ENCODE data around the gene CDIPT.
A peak's percentile ranks its signal among the peaks of the same experiment; 100 is the strongest.
"Not testable (repeated sequence)": the region's sequence is repeated elsewhere in the genome, so short reads cannot be mapped to it uniquely, and the experiment has no call there.

Gene CDIPT

DNA sequence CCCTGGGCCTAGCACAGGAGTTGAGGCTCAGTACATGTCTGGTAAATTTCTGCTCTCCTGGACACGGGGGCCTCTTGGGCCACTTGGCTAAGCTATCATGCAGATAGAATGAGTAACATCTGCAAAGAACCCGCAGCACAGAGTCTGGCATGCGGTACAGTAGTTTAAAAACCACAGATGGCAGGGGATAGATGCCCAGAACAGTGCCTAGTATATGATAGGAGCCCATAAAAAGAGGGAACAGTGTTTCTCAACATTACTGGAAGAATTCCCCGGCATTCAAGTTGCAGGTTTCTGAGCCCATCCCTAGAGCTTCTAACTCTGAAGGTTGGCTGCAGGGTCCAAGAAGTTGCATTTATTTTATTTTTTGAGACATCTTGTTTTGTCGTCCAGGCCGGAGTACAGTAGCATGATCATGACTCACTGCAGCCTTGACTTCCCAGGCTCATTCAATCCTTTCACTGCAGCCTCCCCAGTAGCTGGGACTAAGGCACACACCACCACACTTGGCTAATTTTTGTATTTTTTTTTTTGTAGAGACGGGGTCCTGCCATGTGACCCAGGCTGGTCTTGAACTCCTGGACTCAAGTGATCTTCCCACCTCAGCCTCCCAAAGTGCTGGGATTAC, 5.8 kb downstream of the CDIPT start:
- DNase-seq, result no peak

GRCh38 chr16:29854520-29855100, 8.4 kb downstream of the CDIPT start:
- DNase-seq, result no peak

DNA sequence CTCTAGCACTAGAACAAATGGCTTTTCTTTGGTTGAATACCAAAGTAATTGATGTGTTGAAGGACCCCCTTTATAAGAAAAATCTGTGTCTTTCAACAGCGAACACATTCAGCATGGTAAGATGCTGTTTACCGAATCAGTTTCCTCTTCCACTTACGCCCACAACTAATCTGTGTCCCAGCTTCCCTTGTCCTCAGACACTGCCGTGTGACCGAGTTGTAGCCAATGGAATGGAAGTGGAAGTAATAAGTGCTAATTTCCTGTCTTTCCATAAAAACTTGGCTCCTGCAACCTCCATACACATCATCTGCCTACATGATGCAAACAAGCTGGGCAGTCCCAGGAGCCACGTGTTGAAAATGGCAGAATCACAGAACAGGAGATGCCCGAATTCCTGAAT, 10.4 kb downstream of the CDIPT start:
- no peak for DNase-seq

- DNase-seq, result no peak
Observed at GRCh38 chr16:29850998-29851397, 12.0 kb downstream of the CDIPT start.

DNA sequence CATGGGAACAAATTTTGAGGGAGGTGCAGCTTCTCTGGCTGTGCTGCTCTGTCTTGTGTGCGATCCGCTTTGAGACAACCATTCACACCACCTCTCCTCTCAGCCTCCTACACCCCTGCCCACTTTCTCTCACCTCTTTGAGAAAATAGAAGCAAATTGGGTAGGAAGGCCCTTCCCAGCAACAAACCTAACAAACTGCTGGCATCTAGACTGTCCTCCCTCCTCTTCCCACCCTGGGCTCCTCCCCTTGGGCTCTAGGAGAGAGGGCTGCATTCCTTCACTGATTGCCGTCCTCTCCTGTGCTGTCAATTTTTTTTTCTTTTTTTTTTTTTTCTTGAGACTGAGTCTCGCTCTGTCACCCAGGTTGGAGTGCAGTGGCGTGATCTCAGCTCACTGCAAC, 13.5 kb downstream of the CDIPT start:
- no peak for DNase-seq

DNA sequence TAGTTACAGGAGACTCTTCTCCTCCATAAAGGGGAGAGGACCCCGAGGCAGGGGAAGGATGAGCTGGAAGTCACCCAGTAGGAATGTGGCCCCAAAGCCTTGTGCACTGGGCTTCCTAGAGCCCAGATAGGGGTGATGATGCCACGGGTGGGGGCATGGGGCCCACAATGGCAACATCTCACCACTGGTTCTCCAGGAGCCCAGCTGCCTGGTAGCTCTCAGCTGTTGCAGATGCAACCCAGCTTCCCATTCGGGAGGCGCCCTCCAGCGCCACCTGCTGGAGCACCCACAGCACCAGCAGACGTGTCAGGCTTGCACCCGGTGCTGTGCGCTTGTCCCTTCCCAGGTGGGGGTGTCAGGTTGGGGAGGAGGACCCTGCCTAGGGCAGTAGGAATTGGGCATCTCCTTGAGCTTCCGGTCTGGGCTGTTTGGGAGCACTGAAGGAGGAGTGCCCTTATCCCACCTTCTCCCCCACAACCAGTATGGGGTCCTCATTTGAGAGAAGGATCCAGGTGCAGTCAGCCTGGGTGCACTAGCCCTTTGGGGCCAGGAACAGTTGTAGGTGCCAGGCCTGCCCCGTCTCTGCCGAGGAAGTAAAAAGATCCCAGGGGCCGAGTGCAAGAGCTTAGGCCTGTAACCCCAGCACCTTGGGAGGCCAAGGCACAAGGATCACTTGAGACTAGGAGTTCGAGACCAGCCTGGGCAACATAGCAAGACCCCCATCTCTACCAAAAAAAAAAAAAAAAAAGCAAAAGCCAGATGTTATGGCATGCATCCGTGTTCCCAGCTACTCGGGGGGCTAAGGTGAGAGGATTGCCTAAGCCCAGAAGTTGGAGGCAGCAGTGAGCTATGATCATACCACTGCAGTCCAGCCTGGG, 14.4 kb downstream of the CDIPT start:
- peak; percentile 82 for DNase-seq

DNA sequence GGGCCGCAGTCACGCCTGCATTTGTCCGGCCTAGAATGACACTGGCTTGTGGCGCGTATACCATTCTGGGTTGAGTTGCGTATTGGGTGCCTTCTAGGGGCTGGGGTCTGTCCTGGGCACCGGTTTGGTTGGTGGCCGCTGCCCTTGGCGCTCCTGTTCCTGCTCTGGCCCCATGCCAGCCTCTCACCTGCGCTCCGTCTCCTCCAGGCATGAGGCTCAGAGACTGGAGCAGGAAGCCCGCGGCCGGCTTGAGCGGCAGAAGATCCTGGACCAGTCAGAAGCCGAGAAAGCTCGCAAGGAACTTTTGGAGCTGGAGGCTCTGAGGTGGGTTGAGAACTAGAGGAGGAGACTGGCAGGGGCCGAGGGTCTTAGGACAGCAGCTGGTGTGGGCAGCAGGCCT, 17.4 kb downstream of the CDIPT start:
- no peak for DNase-seq

DNA sequence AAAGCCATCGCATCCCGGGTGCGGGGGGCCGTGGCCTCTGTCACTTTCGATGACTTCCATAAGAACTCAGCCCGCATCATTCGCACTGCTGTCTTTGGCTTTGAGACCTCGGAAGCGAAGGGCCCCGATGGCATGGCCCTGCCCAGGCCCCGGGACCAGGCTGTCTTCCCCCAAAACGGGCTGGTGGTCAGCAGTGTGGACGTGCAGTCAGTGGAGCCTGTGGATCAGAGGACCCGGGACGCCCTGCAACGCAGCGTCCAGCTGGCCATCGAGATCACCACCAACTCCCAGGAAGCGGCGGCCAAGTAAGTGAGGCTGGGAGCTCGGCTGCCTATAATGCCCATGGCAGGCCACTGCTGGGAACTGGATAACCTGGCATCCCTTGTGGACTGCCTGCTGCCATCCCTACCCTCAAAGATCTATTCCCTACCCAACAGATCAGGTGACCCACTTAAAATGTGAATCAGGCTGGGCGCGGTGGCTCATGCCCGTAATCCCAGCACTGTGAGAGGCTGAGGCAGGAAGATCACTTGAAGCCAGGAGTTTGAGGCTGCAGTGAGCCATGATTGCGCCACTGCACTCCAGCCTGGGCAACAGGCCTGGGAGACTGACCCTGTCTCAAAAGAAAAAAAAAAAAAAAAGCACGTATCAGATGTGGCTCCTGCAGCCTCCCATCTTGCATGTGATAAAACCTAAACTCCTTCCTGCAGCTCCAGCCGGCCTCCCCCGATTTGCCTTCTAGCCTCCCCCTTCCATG, 18.3 kb downstream of the CDIPT start:
- DNase-seq, result no peak

- no peak for DNase-seq
Observed at GRCh38 chr16:29843931-29844330, 19.1 kb downstream of the CDIPT start.

GRCh38 chr16:29842732-29843346, 20.2 kb downstream of the CDIPT start:
- DNase-seq, result no peak

DNA sequence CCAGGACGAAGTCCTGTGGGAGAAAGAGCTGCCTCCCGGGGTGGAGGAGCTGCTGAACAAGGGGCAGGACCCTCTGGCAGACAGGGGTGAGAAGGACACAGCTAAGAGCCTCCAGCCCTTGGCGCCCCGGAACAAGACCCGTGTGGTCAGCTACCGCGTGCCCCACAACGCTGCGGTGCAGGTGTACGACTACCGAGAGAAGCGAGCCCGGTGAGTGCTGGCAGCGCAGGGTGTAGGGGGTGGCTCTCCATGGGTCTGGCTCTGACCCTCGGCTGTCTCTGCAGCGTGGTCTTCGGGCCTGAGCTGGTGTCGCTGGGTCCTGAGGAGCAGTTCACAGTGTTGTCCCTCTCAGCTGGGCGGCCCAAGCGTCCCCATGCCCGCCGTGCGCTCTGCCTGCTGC, 21.4 kb downstream of the CDIPT start:
- no peak for DNase-seq

DNA sequence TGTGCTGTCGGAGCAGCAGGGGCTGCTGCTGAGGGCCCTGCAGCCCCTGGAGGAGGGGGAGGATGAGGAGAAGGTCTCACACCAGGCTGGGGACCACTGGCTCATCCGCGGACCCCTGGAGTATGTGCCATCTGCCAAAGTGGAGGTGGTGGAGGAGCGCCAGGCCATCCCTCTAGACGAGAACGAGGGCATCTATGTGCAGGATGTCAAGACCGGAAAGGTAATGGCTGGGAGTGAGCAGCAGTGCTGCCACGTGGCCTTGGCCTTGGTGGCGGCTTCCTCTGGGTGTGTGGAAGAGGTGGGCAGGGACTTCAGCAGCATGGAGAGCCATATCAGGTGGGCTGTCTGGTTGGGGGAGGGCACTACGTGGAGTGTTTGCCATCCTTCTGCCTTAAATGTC, 22.8 kb downstream of the CDIPT start:
- no peak for DNase-seq

GRCh38 chr16:29839822-29840221, 23.2 kb downstream of the CDIPT start:
- no peak for DNase-seq

DNA sequence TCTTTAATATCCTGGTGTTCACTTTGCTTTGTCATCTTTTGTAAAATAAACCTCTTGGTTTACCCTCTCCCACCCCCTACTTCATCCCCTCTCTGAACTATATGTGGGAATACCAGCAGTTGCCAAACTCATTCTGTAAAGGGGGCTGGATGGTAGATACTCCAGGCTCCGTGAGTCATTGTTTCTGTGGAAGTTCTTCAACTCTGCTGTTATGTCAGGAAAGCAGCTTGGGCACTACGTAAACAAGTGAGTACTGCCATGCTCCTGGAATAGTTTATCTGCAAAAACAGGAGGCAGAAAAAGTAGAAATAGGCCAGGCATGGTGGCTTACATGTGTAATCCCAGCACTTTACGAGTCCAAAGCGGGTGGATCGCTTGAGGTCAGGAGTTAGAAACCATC, 25.2 kb downstream of the CDIPT start:
- DNase-seq, result no peak

DNA sequence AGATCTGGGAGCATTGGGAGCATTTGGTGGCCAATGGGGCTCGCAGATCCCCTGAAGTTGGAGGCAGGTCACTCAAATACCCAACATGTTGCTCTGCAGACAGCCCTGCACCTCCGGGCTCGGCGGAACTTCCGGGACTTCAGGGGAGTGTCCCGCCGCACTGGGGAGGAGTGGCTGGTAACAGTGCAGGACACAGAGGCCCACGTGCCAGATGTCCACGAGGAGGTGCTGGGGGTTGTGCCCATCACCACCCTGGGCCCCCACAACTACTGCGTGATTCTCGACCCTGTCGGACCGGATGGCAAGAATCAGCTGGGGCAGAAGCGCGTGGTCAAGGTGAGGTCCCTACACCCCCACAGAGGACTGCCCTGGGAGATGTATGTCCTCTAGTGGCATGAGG, 26.4 kb downstream of the CDIPT start:
- DNase-seq, result no peak

GRCh38 chr16:29835926-29836325, 27.1 kb downstream of the CDIPT start:
- no peak for DNase-seq

DNA sequence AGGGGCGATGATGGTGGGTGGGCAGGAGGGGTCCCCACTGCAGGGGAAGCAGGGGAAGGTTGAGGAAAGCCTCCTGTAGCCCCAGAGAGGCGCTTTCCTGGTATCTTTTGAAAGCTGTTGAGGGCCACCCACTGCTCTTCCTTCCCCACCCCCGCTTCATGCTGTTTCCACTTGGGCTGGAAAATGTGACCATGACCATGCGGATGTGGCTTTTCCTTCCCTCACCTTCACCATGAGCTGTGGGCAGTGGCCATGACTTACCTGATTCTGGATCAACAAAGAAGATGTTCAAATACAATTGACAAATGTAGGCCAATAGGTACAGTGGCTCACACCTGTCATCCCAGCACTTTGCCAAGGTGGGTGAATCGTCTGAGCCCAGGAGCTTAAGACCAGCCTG, 28.9 kb downstream of the CDIPT start:
- DNase-seq, result no peak

DNA sequence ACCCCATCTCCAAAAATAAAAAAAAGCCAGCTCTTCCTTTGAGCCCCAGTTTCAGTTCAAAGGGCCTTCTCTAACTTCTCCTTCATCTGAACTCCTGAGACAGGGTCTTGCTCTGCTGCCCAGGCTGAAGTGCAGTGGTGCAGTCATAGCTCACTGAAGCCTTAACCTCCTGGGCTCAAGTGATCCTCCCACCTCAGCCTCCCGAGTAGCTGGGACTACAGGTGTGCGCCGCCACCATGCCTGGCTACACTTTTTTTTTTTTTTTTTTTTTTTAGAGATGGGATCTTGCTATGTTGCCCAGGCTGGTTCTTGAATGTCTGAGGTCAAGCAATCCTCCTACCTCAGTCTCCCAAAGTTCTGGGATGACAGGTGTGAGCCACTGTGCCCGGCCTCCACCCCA, 29.8 kb downstream of the CDIPT start:
- not testable (repeated sequence) for DNase-seq

- DNase-seq, result no peak
Observed at GRCh38 chr16:29831490-29831889, 31.5 kb downstream of the CDIPT start.

- no peak for DNase-seq
Observed at GRCh38 chr16:29830774-29831173, 32.3 kb downstream of the CDIPT start.

DNA sequence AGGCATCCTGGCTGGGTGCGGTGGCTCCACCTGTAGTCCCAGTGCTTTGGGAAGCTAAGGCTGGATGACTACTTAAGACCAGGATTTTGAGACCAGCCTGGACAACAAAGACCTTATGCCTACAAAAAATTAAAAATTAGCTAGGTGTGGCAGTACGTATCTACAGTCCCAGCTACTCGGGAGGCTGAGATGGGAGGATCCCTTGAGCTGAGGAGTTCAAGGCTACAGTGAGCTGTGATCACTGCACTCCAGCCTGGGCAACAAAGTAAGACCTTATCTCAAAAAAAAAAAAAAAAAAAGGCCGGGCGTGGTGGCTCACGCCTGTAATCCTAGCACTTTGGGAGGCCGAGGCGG, 36.7 kb downstream of the CDIPT start:
- DNase-seq, result no peak

GRCh38 chr16:29825145-29826044, 37.6 kb downstream of the CDIPT start:
- DNase-seq, result peak; percentile 62
